HFF-Myc (cell line): ENCODE data around the gene TNF.

Experiments used
- DNase-seq: peaks from one replicate; pipeline ENCODE4 v3.0.0-alpha.2; 2011; ENCODE audit warnings: low read depth; ENCODE audit errors: extremely low read depth
- H3K4me3 ChIP-seq: replicated peaks from 2 replicates; pipeline ENCODE4 v1.5.1; 2011; ENCODE audit warnings: low read depth, mild to moderate bottlenecking, control low read depth, low read length
- TF ChIP-seq, protein P1 (sequence below): IDR thresholded peaks from 2 replicates; pipeline ENCODE4 v1.5.1; 2012; ENCODE audit warnings: mild to moderate bottlenecking, low read depth, low read length, control low read depth; ENCODE audit errors: missing control alignments

TNF gene

DNA sequence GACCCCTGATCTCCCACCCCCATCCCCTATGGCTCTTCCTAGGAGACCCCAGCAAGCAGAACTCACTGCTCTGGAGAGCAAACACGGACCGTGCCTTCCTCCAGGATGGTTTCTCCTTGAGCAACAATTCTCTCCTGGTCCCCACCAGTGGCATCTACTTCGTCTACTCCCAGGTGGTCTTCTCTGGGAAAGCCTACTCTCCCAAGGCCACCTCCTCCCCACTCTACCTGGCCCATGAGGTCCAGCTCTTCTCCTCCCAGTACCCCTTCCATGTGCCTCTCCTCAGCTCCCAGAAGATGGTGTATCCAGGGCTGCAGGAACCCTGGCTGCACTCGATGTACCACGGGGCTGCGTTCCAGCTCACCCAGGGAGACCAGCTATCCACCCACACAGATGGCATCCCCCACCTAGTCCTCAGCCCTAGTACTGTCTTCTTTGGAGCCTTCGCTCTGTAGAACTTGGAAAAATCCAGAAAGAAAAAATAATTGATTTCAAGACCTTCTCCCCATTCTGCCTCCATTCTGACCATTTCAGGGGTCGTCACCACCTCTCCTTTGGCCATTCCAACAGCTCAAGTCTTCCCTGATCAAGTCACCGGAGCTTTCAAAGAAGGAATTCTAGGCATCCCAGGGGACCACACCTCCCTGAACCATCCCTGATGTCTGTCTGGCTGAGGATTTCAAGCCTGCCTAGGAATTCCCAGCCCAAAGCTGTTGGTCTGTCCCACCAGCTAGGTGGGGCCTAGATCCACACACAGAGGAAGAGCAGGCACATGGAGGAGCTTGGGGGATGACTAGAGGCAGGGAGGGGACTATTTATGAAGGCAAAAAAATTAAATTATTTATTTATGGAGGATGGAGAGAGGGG is 1.9 kb upstream of the TNF start:
- no peak overlapping the region for H3K4me3 ChIP-seq
- TF ChIP-seq, protein P1, sequence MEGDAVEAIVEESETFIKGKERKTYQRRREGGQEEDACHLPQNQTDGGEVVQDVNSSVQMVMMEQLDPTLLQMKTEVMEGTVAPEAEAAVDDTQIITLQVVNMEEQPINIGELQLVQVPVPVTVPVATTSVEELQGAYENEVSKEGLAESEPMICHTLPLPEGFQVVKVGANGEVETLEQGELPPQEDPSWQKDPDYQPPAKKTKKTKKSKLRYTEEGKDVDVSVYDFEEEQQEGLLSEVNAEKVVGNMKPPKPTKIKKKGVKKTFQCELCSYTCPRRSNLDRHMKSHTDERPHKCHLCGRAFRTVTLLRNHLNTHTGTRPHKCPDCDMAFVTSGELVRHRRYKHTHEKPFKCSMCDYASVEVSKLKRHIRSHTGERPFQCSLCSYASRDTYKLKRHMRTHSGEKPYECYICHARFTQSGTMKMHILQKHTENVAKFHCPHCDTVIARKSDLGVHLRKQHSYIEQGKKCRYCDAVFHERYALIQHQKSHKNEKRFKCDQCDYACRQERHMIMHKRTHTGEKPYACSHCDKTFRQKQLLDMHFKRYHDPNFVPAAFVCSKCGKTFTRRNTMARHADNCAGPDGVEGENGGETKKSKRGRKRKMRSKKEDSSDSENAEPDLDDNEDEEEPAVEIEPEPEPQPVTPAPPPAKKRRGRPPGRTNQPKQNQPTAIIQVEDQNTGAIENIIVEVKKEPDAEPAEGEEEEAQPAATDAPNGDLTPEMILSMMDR = no peak

DNA sequence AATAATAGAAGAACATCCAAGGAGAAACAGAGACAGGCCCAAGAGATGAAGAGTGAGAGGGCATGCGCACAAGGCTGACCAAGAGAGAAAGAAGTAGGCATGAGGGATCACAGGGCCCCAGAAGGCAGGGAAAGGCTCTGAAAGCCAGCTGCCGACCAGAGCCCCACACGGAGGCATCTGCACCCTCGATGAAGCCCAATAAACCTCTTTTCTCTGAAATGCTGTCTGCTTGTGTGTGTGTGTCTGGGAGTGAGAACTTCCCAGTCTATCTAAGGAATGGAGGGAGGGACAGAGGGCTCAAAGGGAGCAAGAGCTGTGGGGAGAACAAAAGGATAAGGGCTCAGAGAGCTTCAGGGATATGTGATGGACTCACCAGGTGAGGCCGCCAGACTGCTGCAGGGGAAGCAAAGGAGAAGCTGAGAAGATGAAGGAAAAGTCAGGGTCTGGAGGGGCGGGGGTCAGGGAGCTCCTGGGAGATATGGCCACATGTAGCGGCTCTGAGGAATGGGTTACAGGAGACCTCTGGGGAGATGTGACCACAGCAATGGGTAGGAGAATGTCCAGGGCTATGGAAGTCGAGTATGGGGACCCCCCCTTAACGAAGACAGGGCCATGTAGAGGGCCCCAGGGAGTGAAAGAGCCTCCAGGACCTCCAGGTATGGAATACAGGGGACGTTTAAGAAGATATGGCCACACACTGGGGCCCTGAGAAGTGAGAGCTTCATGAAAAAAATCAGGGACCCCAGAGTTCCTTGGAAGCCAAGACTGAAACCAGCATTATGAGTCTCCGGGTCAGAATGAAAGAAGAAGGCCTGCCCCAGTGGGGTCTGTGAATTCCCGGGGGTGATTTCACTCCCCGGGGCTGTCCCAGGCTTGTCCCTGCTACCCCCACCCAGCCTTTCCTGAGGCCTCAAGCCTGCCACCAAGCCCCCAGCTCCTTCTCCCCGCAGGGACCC is 981 bp upstream of the TNF start:
- H3K4me3 ChIP-seq = no peak overlapping the region
- no peak for DNase-seq
- TF ChIP-seq, protein P1 = no peak

More for the DNA sequence above, 1.9 kb upstream of the TNF start:
- DNase-seq = no peak

DNA sequence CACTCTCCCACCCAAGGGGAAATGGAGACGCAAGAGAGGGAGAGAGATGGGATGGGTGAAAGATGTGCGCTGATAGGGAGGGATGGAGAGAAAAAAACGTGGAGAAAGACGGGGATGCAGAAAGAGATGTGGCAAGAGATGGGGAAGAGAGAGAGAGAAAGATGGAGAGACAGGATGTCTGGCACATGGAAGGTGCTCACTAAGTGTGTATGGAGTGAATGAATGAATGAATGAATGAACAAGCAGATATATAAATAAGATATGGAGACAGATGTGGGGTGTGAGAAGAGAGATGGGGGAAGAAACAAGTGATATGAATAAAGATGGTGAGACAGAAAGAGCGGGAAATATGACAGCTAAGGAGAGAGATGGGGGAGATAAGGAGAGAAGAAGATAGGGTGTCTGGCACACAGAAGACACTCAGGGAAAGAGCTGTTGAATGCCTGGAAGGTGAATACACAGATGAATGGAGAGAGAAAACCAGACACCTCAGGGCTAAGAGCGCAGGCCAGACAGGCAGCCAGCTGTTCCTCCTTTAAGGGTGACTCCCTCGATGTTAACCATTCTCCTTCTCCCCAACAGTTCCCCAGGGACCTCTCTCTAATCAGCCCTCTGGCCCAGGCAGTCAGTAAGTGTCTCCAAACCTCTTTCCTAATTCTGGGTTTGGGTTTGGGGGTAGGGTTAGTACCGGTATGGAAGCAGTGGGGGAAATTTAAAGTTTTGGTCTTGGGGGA is 754 bp downstream of the TNF start:
- no peak overlapping the region for H3K4me3 ChIP-seq
- DNase-seq = no peak
- TF ChIP-seq, protein P1 = no peak

DNA sequence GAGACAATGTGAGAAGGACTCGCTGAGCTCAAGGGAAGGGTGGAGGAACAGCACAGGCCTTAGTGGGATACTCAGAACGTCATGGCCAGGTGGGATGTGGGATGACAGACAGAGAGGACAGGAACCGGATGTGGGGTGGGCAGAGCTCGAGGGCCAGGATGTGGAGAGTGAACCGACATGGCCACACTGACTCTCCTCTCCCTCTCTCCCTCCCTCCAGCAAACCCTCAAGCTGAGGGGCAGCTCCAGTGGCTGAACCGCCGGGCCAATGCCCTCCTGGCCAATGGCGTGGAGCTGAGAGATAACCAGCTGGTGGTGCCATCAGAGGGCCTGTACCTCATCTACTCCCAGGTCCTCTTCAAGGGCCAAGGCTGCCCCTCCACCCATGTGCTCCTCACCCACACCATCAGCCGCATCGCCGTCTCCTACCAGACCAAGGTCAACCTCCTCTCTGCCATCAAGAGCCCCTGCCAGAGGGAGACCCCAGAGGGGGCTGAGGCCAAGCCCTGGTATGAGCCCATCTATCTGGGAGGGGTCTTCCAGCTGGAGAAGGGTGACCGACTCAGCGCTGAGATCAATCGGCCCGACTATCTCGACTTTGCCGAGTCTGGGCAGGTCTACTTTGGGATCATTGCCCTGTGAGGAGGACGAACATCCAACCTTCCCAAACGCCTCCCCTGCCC is 1.7 kb downstream of the TNF start:
- no peak for DNase-seq
- TF ChIP-seq, protein P1 = no peak
- H3K4me3 ChIP-seq = no peak overlapping the region

DNA sequence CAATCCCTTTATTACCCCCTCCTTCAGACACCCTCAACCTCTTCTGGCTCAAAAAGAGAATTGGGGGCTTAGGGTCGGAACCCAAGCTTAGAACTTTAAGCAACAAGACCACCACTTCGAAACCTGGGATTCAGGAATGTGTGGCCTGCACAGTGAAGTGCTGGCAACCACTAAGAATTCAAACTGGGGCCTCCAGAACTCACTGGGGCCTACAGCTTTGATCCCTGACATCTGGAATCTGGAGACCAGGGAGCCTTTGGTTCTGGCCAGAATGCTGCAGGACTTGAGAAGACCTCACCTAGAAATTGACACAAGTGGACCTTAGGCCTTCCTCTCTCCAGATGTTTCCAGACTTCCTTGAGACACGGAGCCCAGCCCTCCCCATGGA is 2.2 kb downstream of the TNF start:
- TF ChIP-seq, protein P1 = no peak
- DNase-seq = no peak
- no peak overlapping the region for H3K4me3 ChIP-seq
